GM19023 (cell line): ENCODE measurements around the gene EEF1G.
A peak's percentile ranks its signal among the peaks of the same experiment; 100 is the strongest.
"Not testable (repeated sequence)": the region's sequence is repeated elsewhere in the genome, so short reads cannot be mapped to it uniquely, and the experiment has no call there.

Source experiments
- ATAC-seq: cut with Tn5 transposase; IDR thresholded peaks from one replicate; pipeline ENCODE4 v1.9.1; 2021; ENCODE audit warnings: mild to moderate bottlenecking, moderate library complexity; ENCODE audit not compliant: unreplicated experiment

EEF1G gene

DNA sequence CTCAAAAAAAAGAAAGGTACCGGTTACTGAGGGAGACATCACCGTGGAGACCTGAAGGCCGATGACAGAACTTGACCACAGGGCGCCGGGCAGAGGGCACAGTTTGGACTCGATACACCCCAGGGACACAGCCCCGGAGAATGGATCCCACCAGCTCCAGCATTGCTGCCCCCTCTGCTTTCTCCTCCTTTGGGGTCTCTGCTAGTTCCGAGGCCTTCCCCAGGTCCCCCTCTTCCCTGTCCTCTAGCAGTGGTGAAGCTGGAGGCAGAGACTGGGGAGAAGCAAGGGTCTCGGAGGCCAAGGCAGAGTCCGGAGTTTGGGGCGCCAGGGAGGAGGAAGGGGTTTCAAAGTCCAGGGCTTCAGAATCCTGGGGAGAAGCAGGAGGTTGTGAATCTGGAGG is 4.8 kb upstream of the EEF1G start:
- no peak for ATAC-seq

DNA sequence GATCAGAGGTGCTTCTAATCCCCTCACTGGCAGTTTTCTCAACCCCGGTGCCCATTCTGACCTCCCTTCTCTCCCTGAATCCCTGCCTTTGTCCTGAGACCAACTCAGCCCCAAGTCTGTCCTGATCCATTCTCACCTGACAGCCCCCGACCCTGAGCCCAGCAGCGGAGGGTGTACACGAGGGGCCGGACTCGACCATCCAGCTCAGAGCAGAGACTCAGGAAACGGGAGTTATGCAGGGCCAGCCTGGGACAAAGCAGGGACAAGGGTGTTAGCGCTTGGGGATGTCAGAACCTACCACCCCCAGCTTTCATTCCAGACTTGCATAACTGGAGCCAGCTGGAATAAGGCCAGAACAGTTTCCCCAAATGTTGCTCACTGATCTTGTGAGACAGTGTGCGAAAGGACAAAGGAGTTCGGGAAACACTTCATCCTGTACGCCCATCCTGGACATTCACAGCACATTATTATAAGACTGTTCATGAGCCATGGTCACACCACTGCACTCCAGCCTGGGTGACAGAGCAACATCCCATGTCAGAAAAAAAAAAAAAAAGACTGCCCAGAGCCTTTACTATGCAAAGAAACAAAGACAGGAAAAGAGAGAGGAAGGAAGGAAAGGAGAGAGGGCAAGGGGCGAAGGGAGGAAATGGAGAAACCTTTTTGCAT is 3.5 kb upstream of the EEF1G start:
- ATAC-seq = no peak

DNA sequence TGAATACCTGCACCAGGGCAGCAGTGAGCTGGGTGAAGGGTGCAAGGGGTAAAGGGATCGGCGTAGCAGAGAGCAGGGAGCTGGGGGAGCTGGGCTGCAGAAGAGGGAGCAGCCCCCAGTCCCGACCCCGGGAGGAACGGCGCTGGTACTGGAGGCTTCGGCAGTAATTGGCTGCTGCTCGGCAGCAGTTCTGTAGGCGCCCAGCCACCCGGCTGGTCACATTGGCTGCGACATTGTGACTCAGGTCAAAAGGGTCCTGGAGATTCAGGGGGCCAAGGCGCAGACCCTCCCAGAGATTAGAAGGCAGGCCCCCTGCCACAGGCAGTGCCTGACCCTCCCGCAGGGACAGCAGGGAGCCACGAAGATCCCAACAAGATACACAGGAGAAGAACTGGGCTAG is 2.1 kb upstream of the EEF1G start:
- ATAC-seq = no peak

DNA sequence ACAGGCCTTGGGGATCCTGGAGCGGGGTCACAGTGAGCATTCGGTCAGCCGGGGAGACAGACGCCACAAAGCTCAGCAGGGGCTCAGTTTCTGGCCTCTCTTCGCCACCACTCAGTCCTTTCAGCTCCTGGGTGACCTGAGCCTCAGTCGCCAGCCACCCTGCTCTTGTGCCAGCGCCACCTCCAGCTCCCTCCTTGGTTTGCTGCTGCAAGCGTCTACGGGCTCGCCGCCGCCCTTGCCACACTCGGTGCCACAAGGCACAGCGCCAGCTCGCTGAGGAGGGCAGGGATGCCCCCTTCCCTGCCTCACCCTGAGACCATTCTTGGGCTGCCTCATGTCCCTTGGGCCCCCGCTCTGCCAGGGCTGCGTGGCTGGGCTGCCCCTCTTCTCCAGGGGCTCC is 1.5 kb upstream of the EEF1G start:
- ATAC-seq = no peak

- peak; percentile 8 for ATAC-seq
These were observed 826 bp upstream of the EEF1G start for GRCh38 chr11:62574363-62575071.

DNA sequence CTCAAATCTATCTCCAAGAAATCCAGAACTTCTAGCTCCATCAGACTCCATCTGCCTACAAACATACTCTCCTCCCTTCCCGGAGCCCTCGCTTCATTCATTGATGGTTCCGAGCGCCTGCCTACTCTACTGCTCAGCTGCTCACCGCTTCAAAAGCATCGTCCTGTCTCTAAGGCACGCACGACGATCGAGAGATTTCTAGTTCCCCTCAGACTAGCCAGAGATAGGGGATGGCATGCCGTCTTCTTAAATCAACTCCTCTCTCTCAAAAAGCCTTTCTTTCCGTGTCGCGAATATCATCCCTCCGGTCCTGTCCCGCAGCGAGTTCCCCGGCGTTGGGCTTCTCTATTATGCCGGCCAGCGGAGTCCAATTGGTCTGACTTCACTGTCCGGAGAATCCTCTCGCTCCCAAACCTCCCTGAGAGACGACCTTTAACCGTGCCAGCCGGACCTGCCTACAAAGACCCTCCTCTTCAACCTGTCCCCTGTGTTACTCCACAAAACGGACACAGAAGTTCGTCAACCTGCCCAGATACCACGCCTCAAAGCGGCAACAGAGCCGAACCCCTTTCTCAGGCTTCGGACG is 592 bp downstream of the EEF1G start:
- peak; percentile 1 for ATAC-seq

GRCh38 chr11:62572431-62572830 is 1.3 kb downstream of the EEF1G start:
- ATAC-seq = no peak

GRCh38 chr11:62571493-62571892 is 2.2 kb downstream of the EEF1G start:
- ATAC-seq = not testable (repeated sequence)

DNA sequence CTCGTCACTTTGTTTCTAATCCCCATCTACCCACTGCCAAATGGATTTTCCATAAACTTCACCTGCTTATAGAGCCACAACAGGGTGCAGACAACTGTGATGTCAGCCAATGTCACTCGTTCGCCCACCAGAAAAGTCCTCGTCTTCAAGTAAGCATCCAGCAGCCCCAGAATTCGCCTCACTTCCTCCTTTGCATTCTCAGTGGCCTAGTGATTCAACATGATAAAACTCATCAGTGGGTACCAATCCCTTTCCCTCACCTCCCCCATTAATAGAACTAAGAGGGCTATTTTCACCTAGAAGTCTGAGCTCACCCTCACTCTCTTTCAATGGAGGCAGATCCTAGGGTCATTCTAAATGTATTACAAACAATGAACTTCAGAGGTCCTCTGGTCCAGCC is 2.8 kb downstream of the EEF1G start:
- ATAC-seq = not testable (repeated sequence)

GRCh38 chr11:62569611-62570010 is 4.1 kb downstream of the EEF1G start:
- no peak for ATAC-seq

GRCh38 chr11:62567018-62567633 is 6.6 kb downstream of the EEF1G start:
- ATAC-seq = no peak

GRCh38 chr11:62566247-62566646 is 7.4 kb downstream of the EEF1G start:
- no peak for ATAC-seq

DNA sequence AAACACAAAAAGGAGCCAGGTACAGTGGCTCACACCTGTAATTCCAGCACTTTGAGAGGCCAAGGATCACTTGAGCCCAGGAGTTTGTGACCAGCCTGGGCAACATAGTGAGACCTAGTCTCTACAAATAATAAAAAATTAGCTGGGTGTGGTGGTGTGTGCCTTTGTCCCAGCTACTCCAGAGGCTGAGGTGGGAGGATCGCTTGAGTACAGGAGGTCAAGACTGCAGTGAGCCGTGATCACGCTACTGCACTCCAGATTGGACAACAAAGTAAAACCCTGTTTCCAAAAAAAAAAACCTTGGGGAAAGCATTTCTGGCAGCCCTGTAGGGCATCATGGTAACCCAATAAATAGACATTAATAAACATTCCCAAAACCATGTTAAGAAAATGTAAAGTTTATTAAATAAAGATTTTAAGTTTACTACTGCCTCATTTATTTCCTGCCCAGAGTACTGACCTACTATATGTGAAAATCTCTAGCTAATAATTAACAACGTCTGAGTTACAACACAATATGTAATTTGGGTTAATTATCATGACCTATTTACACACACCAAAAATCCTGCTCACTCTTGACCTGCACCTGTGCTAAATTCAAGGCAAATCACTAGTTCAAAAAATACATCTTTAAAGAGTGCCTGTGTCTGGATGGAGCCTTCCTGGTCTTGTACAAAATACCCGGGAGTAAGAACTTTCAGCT is 8.4 kb downstream of the EEF1G start:
- ATAC-seq = no peak

GRCh38 chr11:62561677-62562230 is 11.9 kb downstream of the EEF1G start:
- not testable (repeated sequence) for ATAC-seq

DNA sequence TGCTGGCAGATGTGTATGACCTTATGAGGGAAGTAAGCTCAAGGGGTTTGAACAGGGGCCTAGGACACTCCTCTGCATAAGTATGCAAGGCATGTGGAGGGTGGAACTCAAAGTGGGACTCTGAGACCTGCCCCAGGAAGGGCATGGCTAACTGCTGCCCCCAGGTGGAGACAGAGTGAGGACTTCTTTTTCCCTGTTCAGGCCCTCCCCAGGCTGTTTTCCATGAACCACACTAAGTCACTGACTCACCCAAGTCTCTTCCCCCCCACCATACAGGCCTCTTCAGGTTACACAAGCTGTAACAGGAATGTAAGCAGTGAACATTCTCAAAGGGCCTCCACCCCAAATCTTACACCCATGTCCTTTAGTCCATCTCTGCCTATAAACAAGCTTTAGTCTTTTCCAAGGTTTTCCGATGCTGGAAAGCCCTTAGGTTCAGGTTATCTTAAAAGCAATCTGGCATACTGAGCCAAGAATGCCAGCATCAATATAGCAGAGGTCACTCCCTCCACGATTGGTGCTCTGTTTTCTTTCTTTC is 13.1 kb downstream of the EEF1G start:
- no peak for ATAC-seq

DNA sequence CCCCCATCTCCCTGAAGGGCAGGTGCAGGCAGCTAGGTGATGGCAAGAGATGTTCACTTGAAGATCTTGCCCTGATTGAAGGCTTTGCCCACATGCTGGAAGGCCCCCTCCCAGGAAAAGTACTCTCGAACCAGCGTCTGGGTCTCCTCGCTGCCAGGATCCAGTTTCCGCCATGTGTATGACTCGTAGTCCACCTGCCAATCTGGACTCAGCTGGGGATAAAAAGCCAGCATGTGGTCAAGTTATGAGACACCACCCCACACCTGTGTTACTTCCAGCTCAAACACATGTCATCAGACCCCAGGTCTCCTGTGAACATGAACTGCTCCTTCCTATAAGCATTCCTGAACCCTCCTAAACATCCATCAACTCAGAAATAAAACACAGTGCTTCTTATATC is 14.1 kb downstream of the EEF1G start:
- ATAC-seq = not testable (repeated sequence)

DNA sequence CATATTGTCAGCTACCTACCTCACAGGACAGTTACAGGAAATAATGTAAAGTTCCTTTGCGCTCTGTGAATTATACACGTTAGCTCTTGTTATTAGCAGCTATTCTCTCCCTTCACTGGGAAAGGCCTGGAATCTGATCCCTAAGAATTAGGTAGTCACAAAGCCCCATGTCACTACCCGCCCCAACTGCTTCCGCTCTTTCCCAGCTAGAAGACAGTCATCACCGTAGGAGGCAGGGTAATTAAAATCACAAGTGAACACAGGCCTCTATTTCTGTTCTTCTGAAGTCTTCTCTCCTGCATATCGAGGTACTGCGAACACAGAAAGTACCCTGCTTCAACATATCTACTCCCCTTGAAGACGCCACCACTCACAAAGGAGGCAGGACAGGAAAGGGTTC is 14.5 kb downstream of the EEF1G start:
- ATAC-seq = no peak

DNA sequence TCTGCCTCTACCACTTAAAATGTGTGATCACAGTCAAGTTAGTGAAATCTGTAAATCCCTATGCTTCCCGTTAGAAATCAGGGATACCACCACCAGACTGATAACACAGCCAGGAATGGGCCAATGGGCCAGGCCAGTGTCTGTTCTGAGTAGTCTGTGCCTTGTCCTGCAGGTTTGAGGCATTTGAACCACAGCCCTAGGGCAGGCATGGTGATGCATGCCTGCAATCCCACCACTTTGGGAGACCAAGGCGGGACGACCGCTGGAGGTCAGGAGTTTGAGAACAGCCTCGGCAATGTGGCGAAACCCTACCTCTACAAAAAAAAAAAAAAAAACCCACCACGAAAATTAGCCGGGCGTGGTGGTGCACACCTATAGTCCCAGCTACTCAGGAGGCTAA is 15.0 kb downstream of the EEF1G start:
- no peak for ATAC-seq

DNA sequence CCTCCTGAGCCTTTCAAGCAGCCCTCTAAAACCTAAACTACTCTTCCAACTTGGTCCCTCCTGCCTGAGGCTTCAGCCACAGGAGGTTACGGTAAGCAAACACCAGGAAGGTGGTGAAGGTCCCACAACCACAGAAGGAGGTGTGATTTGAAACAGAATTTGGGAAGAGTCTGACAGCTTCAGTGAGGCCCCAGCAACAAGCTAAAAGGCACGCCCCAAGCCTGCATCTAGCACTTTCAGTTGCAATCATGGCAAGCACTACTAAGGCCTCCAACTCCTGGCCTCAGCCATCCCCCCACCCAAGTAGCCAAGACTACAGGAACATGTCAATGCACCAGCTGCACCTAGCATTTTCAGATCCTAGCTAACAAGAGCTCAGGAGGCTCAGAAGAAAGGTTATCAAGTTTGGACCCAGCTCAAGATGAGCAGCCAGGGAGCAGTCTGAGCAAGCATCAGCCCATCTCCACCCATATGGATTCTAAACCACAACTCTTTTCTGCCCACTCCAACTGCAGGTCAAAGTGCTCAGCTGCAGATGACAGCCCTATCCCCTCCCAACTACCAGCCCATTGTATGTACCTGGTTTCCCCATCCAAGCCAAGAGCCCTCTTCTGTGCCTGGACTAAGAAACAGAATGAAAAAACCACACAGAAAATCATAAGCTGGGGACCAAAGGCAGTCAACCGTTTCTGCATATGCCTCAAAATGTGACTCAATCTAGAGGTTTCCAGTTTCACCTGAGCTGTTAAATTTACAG is 16.6 kb downstream of the EEF1G start:
- no peak for ATAC-seq
